Spleen (tissue), 7 donors: Measurements from ENCODE around the gene SMIM28.

Experiments
- POLR2A ChIP-seq, 3 donors: fragments of 450-650 bp; IDR thresholded peaks; one replicate each; pipeline ENCODE4 v1.5.1; 2017; ENCODE audit warnings: antibody characterized with exemption in 3 of 3, mild to moderate bottlenecking in 1 of 3
- TF ChIP-seq, protein P1 (sequence below), 11 experiments: fragments of 200-600 bp in 7 of 11; fragments of 450-650 bp in 4 of 11; sonication (generic) in 4 of 11; IDR thresholded peaks in 8 of 11; conservative IDR thresholded peaks in 3 of 11; 1 replicate in 7 of 11; 2 replicates in 4 of 11; pipeline versions ENCODE4 v1.4.0 to v1.8.0; 2016 to 2021; ENCODE audit warnings: antibody characterized with exemption in 11 of 11, inconsistent platforms in 4 of 11, mild to moderate bottlenecking in 1 of 11
- donor health status: DM: no; HTN: no; CAD: no; lungs with moderate emphysema.
- donor health status: DM: no; HTN: no; CAD: no.
- donor health status: DM: no; HTN: no; CAD: no.

DNA sequence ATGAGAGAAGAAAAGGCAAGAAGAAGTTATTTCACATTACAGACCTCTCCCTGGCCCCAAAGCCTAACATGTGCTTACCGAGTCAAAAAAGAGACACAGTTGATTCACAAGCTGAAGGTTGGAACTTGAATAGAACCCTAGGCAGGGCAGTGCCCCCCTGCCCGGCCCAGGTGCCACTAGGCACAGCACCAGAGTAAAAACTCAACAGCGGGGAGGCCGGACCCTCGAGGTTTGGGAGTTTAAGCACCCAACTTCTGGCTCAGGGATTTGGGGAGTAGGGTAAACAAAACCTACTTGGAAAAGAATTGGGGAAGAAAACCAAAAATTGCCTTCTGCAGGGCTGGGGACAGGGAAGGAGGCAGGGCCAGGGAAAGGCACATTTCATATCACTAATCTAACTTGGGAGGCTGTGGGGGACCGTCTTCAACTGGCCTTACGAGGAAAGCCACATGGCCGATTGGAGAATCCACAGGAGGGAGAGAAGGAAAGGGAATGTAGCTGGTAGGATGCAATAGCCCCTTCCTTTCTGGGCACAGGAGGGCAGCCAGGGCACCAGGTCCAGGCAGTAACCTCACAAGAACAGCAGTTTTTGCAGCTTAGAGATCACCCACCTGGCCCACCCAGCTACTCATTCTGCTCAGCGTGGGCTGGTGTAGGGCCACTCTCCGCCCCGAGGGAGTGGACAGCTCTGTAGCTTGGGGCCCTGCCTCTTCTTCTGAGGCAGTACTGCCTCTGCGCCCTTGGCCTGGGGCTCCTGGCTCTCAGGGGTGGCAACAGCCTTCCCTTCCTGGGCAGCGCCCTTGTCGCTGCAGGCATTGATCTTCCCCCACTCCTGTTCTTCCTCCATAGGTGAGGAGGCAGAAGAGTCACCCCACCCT lies 24.5 kb downstream of the SMIM28 start:
- TF ChIP-seq POLR2A (IDR thresholded peaks at IDR 0.05) = no peak
- TF ChIP-seq, protein P1, sequence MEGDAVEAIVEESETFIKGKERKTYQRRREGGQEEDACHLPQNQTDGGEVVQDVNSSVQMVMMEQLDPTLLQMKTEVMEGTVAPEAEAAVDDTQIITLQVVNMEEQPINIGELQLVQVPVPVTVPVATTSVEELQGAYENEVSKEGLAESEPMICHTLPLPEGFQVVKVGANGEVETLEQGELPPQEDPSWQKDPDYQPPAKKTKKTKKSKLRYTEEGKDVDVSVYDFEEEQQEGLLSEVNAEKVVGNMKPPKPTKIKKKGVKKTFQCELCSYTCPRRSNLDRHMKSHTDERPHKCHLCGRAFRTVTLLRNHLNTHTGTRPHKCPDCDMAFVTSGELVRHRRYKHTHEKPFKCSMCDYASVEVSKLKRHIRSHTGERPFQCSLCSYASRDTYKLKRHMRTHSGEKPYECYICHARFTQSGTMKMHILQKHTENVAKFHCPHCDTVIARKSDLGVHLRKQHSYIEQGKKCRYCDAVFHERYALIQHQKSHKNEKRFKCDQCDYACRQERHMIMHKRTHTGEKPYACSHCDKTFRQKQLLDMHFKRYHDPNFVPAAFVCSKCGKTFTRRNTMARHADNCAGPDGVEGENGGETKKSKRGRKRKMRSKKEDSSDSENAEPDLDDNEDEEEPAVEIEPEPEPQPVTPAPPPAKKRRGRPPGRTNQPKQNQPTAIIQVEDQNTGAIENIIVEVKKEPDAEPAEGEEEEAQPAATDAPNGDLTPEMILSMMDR (IDR thresholded peaks at IDR 0.05 in 8 of 11, conservative IDR thresholded peaks at IDR 0.05 in 3 of 11) = no peak
